Astrocyte (in vitro differentiated cells and primary cell): ENCODE data around the gene SUPT3H.

Experiments used
- CTCF ChIP-seq: IDR thresholded peaks from 2 replicates; pipeline ENCODE4 v1.5.1; 2011; ENCODE audit warnings: low read depth, mild to moderate bottlenecking, inconsistent platforms, low read length, moderate library complexity; ENCODE audit not compliant: insufficient read depth
- EZH2 ChIP-seq: IDR thresholded peaks from 2 replicates; pipeline ENCODE4 v1.6.1; 2012; ENCODE audit warnings: mild to moderate bottlenecking, low read length, inconsistent platforms; ENCODE audit not compliant: insufficient read depth

DNA sequence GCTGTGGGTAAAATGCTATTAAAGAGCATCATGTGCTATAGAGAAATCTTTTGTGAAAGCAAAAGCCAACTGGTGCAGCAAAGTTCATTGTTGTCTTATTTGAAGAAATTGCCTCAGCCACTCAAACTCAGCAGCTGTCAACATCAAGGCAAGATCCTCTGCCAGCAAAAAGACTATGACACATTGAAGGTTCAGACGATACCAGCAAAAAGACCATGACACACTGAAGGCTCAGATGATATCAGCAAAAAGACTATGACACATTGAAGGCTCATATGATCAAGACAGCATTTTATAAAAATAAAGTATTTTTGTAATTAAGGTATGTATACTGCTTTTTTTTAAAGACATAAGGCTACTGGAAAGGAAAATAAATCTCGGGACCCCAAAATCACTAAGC is 168.0 kb downstream of the SUPT3H start:
- TF ChIP-seq CTCF (no peak), EZH2 (no peak)
